HepG2 (cell line): ENCODE results near the gene SFXN1. TPM values are rescaled to one million over a fixed set of nuclear protein-coding genes. Genes with fewer than 3 reads are reported as not detected.

Experiments used
- CHD4 ChIP-seq: fragments of 200-600 bp; sonication (generic); IDR thresholded peaks from 2 replicates; pipeline ENCODE4 v1.7.0; 2017; ENCODE audit warnings: mild to moderate bottlenecking, low read length, borderline replicate concordance
- FOXA3 ChIP-seq: IDR thresholded peaks from 2 replicates; pipeline ENCODE4 v1.6.1; 2016; ENCODE audit warnings: missing genetic modification reagents, missing compliant biosample characterization
- GATAD2A ChIP-seq: IDR thresholded peaks from 2 replicates; pipeline ENCODE4 v1.6.1; 2016
- KLF6 ChIP-seq: IDR thresholded peaks from 2 replicates; pipeline ENCODE4 v1.8.0; 2016; ENCODE audit warnings: missing biosample characterization, missing genetic modification reagents
- RARA ChIP-seq: IDR thresholded peaks from 2 replicates; pipeline ENCODE4 v1.6.1; 2016; ENCODE audit warnings: missing genetic modification reagents, missing compliant biosample characterization
- SAP130 ChIP-seq: IDR thresholded peaks from 2 replicates; pipeline ENCODE4 v1.6.1; 2016; ENCODE audit warnings: low read depth
- SIN3A ChIP-seq: IDR thresholded peaks from 2 replicates; pipeline ENCODE4 v1.6.1; 2011; ENCODE audit warnings: low read depth, mild to moderate bottlenecking, control low read depth, low read length, borderline replicate concordance
- STAG1 ChIP-seq: sonication (generic); formaldehyde crosslinking; IDR thresholded peaks from 2 replicates; pipeline ENCODE4 v1.4.0; 2020; ENCODE audit warnings: missing genetic modification reagents
- YEATS2 ChIP-seq: sonication (generic); formaldehyde crosslinking; IDR thresholded peaks from 2 replicates; pipeline ENCODE4 v1.4.0; 2020; ENCODE audit warnings: missing genetic modification reagents, borderline replicate concordance
- ZFP90 ChIP-seq: sonication (generic); formaldehyde crosslinking; IDR thresholded peaks from 2 replicates; pipeline ENCODE4 v1.8.0; 2022; ENCODE audit warnings: missing genetic modification reagents, mild to moderate bottlenecking, inconsistent platforms, borderline replicate concordance
- ZMYM2 ChIP-seq: sonication (generic); formaldehyde crosslinking; IDR thresholded peaks from 2 replicates; pipeline ENCODE4 v1.8.0; 2022; ENCODE audit warnings: mild to moderate bottlenecking, missing genetic modification reagents
- ZNF101 ChIP-seq: sonication (generic); formaldehyde crosslinking; IDR thresholded peaks from 2 replicates; pipeline ENCODE4 v1.4.0; 2020; ENCODE audit warnings: mild to moderate bottlenecking, low read depth, missing genetic modification reagents, borderline replicate concordance
- ZNF816 ChIP-seq: sonication (generic); formaldehyde crosslinking; IDR thresholded peaks from 2 replicates; pipeline ENCODE4 v1.8.0; 2022; ENCODE audit warnings: missing genetic modification reagents, mild to moderate bottlenecking, borderline replicate concordance
- polyA plus RNA-seq, 8 experiments: library from polyadenylated mRNA; depleted of rRNA in 3 of 8; stranded (reverse) in 7 of 8; unstranded in 1 of 8; fragments of >200 nt; fragmentation: Illumina TruSeq in 4 of 8; extraction: Trizol in 4 of 8; gene quantifications; 2 replicates each; pipeline versions ENCODE4 v1.2.1 to v1.2.3, GENCODE V29; 2011 to 2016; ENCODE audit warnings: low read depth in 4 of 8, missing spikeins in 1 of 8, mixed read lengths in 1 of 8; ENCODE audit not compliant: insufficient read depth in 1 of 8
- total RNA-seq, 5 experiments: library from RNA; depleted of rRNA; stranded (reverse); fragments of >200 nt; fragmentation: Illumina TruSeq; extraction: Trizol; gene quantifications; 2 replicates each; pipeline ENCODE4 v1.2.3, GENCODE V29; 2016; ENCODE audit warnings: low read depth in 1 of 5
- TF ChIP-seq, protein P1 (sequence below): sonication (generic); formaldehyde crosslinking; IDR thresholded peaks from 2 replicates; pipeline ENCODE4 v1.8.1; 2022; ENCODE audit warnings: low read depth, mild to moderate bottlenecking, missing genetic modification reagents
- TF ChIP-seq, protein P2 (sequence below): IDR thresholded peaks from 2 replicates; pipeline ENCODE4 v1.6.1; 2016; ENCODE audit warnings: mild to moderate bottlenecking, missing biosample characterization, missing genetic modification reagents
- TF ChIP-seq, protein P3 (sequence below): sonication (generic); formaldehyde crosslinking; IDR thresholded peaks from 2 replicates; pipeline ENCODE4 v1.4.0; 2020; ENCODE audit warnings: missing genetic modification reagents, low read depth, mild to moderate bottlenecking, borderline replicate concordance
- TF ChIP-seq, protein P4 (sequence below): sonication (generic); IDR thresholded peaks from 2 replicates; pipeline ENCODE4 v1.6.1; 2016; ENCODE audit warnings: low read depth, borderline replicate concordance
- TF ChIP-seq, protein P5 (sequence below), 2 experiments: sonication (generic) in 1 of 2; formaldehyde crosslinking in 1 of 2; IDR thresholded peaks; 2 replicates each; pipeline versions ENCODE4 v1.4.0 to v1.6.1; 2018 to 2020; ENCODE audit warnings: missing genetic modification reagents in 2 of 2, borderline replicate concordance in 1 of 2, low read depth in 1 of 2, mild to moderate bottlenecking in 1 of 2, missing biosample characterization in 1 of 2

Gene SFXN1
- total and polyA plus RNA-seq, 2 of the 13 experiments (the other 11 are each of a cell fraction or from before 2014, with no cell fraction given) = 122 to 135 TPM

DNA sequence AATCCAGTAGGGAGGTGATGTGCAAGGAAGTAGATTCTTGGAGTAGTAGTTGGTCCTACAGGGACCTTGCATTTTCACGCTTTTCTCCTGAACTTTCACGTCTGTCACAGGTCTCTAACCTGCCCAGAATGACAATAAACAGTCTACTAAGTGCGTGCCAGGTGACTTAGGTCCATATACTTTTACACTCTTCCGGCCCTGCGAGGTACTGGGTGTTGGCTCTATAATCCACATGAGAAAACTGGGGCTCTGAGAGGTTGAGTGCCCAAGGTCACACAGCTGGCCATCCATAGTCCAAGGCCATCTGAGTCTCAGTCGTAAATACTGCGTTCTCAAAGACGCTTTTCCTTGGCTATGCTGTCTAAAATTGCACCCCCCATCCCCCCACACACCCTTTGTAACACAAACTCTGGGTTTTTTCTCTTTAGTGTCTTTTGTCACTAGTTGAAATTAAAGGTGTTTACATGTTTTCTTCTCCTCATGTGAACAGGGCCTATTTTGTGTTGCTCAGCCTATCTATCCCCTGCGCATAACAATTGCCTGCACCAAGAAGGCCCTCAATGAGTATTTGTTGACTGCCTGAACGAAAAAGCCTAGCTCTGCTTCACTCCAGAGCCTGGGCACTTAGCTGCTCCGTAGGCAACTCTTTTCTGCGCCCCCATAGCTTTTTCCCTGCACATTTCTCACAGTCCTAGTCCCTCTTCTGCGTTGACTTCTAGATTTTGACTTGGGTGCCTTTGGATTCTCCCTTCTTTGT lies 943 bp downstream of the SFXN1 start (continued):
- TF ChIP-seq, protein P1, sequence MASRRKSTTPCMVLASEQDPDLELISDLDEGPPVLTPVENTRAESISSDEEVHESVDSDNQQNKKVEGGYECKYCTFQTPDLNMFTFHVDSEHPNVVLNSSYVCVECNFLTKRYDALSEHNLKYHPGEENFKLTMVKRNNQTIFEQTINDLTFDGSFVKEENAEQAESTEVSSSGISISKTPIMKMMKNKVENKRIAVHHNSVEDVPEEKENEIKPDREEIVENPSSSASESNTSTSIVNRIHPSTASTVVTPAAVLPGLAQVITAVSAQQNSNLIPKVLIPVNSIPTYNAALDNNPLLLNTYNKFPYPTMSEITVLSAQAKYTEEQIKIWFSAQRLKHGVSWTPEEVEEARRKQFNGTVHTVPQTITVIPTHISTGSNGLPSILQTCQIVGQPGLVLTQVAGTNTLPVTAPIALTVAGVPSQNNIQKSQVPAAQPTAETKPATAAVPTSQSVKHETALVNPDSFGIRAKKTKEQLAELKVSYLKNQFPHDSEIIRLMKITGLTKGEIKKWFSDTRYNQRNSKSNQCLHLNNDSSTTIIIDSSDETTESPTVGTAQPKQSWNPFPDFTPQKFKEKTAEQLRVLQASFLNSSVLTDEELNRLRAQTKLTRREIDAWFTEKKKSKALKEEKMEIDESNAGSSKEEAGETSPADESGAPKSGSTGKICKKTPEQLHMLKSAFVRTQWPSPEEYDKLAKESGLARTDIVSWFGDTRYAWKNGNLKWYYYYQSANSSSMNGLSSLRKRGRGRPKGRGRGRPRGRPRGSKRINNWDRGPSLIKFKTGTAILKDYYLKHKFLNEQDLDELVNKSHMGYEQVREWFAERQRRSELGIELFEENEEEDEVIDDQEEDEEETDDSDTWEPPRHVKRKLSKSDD (CRISPR knock-in tag) = 0 out of 2 replicates have a peak, but pooled peaks have one; percentile 1
- TF ChIP-seq, protein P2, sequence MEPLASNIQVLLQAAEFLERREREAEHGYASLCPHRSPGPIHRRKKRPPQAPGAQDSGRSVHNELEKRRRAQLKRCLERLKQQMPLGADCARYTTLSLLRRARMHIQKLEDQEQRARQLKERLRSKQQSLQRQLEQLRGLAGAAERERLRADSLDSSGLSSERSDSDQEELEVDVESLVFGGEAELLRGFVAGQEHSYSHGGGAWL (CRISPR knock-in tag) = 0 out of 2 replicates have a peak, but pooled peaks have one; percentile 1
- TF ChIP-seq, protein P3, sequence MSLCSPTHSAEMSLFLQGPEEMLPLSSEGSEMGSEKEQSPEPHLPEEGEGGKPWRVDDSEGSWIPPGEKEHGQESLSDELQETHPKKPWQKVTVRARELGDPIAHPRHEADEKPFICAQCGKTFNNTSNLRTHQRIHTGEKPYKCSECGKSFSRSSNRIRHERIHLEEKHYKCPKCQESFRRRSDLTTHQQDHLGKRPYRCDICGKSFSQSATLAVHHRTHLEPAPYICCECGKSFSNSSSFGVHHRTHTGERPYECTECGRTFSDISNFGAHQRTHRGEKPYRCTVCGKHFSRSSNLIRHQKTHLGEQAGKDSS (CRISPR knock-in tag) = peak; percentile 37; the same call in 1 of the 2 replicates
- 0 out of 2 replicates have a peak, but pooled peaks have one; percentile 31 for TF ChIP-seq SIN3A
- peak; percentile 59 for TF ChIP-seq GATAD2A (CRISPR knock-in tag)
- 0 out of 2 replicates have a peak, but pooled peaks have one; percentile 5 for TF ChIP-seq KLF6 (CRISPR knock-in tag)
- TF ChIP-seq ZMYM2 = 0 out of 2 replicates have a peak, but pooled peaks have one; percentile 49
- no peak for TF ChIP-seq STAG1 (CRISPR knock-in tag)
- TF ChIP-seq FOXA3 = 0 out of 2 replicates have a peak, but pooled peaks have one; percentile 25
- TF ChIP-seq SAP130 (CRISPR knock-in tag) = peak; percentile 57
- peak; percentile 17; the same call in 1 of the 2 replicates for TF ChIP-seq YEATS2 (CRISPR knock-in tag)
- TF ChIP-seq, protein P4, sequence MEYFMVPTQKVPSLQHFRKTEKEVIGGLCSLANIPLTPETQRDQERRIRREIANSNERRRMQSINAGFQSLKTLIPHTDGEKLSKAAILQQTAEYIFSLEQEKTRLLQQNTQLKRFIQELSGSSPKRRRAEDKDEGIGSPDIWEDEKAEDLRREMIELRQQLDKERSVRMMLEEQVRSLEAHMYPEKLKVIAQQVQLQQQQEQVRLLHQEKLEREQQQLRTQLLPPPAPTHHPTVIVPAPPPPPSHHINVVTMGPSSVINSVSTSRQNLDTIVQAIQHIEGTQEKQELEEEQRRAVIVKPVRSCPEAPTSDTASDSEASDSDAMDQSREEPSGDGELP = peak; percentile 69; the same call in 1 of the 2 replicates
- TF ChIP-seq, protein P5, sequence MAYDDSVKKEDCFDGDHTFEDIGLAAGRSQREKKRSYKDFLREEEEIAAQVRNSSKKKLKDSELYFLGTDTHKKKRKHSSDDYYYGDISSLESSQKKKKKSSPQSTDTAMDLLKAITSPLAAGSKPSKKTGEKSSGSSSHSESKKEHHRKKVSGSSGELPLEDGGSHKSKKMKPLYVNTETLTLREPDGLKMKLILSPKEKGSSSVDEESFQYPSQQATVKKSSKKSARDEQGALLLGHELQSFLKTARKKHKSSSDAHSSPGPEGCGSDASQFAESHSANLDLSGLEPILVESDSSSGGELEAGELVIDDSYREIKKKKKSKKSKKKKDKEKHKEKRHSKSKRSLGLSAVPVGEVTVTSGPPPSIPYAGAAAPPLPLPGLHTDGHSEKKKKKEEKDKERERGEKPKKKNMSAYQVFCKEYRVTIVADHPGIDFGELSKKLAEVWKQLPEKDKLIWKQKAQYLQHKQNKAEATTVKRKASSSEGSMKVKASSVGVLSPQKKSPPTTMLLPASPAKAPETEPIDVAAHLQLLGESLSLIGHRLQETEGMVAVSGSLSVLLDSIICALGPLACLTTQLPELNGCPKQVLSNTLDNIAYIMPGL (CRISPR knock-in tag; IDR thresholded peaks at IDR 0.05; ENCODE audit: borderline replicate concordance in 1 of 2, low read depth in 1 of 2) = peak in 1 of 2 experiments; percentile 39; a peak in 3 of 4 replicates
- TF ChIP-seq ZFP90 (CRISPR knock-in tag) = 0 out of 2 replicates have a peak, but pooled peaks have one; percentile 4
- no peak for TF ChIP-seq ZNF101 (CRISPR knock-in tag)
- no peak for TF ChIP-seq CHD4
- no peak for TF ChIP-seq ZNF816 (CRISPR knock-in tag)
- 0 out of 2 replicates have a peak, but pooled peaks have one; percentile 13 for TF ChIP-seq RARA (CRISPR knock-in tag)
